Skin of body (tissue), 2 donors: ENCODE results near the gene ERCC1. TPM values are rescaled to one million over a fixed set of nuclear protein-coding genes. Genes with fewer than 3 reads are reported as not detected.
A peak's percentile ranks its signal among the peaks of the same experiment; 100 is the strongest.
"Not testable (repeated sequence)": the region's sequence is repeated elsewhere in the genome, so short reads cannot be mapped to it uniquely, and the experiment has no call there.

Experiments
- DNase-seq: peaks from one replicate; lab custom pipeline; 2025; lab: John Stamatoyannopoulos, UW
- total RNA-seq: library from RNA; depleted of rRNA; stranded (reverse); fragments of >200 nt; gene quantifications from one replicate; pipeline ENCODE4 v1.2.3, GENCODE V29; 2014

Gene ERCC1
- total RNA-seq, 1 donor from 2014 or later = 60.3 TPM

GRCh38 chr19:45429896-45430295, 6.2 kb upstream of the ERCC1 start:
- not testable (repeated sequence) for DNase-seq

DNA sequence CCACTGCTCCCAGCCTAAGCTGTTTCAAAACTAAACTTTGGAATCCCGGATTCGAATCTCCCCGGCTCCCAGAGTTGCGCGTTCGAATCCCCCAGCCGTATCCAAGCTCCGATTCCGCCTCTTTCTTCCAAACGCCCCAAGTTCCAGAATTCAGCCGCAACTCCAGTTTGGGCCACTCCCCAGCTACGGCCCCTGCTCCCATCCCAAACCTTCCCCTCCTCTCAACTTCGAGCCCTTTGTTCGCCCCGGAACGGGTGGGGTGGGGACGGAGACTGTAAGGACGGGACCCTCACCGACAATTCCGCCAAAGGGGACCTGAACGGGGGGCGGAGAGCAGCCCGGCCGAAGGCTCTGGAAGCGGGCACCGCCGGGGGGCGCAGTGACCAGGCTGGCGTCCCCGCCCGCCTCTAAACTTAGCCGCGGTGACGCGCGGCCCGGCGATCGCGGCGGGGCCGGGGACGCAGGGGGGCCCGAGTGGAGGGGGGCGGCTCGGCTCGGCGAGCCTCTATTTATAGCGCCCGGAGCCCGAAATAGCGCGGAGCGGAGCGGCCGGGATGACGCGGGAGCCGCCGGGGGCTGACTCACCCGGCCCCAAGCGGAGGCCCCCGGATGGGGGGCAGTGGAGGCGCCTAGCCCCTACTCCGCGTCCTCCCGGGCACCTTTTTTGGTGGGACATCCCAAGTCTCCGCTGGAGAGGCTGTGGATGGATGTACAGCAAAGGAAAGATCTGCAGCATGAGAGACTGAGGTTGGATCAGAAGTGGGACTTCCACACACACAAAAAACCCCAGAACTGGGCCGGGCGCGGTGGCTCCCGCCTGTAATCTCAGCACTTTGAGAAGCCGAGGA, 4.9 kb upstream of the ERCC1 start:
- DNase-seq = no peak

DNA sequence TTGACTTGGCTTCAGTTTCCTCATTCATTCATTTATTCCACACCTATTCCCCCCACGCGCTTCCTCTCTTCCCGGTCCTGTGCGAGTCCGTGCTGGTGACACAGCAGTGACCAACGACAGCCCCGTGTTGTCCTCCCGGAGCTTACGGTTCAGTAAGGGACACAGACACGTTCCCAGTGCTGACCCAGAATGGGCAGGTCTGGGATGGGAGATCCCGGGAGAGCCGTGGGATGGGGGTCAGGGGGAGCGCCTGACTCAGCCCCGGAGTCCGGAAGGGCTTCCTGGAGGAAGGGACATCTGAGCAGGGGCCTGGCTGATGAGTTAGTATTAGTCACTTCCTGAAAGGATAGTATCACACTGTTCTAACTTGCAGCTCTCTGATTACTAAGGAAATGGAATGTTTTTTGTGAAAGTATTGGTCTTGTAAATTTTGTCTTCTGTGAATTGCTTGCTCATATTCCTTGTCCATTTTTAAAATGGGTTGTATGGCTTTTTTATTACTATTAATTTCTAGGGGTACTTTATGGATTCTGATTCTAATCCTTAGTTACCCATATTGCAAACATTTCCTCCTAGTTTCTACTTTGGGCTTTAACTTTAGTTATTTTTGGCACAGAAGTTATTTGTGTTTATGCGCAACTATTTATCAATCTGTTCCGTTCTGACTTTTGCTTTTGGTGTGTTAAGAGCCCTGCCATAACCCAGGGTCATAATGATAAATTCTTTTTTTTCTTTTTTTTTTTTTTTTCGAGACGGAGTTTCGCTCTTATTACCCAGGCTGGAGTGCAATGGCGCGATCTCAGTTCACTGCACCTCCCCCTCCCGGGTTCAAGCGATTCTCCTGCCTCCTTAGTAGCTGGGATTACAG, 708 bp upstream of the ERCC1 start:
- peak; percentile 50 for DNase-seq

- DNase-seq = no peak
Measured at GRCh38 chr19:45423033-45423588, 606 bp downstream of the ERCC1 start.

GRCh38 chr19:45421947-45422498, 1.7 kb downstream of the ERCC1 start:
- no peak for DNase-seq

DNA sequence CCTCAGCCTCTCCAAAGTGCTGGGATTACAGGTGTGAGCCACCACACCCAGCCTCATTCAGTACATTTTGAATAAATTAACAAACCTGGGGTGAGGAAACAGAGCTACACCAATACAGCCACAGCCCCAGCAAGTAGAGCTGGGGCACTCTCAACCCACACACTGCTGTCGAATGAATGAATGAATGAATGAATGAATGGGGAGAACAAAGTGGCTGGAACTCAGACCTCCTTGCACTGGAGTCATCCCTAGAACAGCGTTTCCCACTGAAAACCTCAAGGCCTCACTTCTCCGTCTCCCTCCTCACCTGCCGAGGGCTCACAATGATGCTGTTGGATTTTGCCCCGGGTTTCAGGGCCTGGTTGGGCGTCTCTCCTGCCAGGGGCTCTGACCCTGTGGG, 2.8 kb downstream of the ERCC1 start:
- DNase-seq = no peak

DNA sequence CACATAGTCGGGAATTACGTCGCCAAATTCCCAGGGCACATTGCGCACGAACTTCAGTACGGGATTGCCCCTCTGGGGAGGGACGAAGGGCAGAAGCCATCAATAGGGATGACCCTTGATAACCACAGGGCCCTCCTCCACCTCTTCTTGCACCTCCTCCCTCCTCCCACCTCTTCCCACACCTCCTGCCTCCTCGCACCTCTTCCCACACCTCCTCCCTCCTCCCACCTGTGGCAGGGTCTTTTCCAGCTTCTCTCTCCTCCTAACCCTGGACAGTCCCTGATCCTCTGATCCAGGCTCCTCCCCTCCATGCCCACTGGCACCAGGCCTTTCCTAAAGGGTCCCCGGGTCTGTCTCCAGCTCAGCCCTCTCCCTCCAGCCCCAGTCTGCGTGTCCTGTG, 3.4 kb downstream of the ERCC1 start:
- no peak for DNase-seq

GRCh38 chr19:45419895-45420294, 3.8 kb downstream of the ERCC1 start:
- no peak for DNase-seq

DNA sequence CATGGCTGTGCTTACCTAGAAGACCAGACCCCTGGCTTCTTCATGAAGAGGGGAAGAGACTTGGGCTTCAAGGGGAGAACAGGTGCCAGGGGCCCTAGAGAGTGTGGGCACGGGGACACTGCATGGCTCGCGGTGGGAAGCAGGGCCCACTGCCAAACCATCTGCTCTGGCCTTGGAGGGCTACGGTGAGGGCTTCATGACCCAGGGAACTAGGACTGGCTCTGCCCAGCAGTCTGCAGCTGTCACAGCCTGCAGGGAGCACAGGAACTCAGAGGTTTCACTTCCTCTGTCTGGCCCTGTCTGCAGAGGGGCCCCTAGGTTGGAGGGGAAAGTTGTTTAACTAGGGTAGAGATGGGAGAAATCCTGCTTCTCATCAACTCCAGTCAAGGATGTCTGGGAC, 4.3 kb downstream of the ERCC1 start:
- no peak for DNase-seq

- no peak for DNase-seq
Measured at GRCh38 chr19:45418802-45419201, 4.9 kb downstream of the ERCC1 start.

DNA sequence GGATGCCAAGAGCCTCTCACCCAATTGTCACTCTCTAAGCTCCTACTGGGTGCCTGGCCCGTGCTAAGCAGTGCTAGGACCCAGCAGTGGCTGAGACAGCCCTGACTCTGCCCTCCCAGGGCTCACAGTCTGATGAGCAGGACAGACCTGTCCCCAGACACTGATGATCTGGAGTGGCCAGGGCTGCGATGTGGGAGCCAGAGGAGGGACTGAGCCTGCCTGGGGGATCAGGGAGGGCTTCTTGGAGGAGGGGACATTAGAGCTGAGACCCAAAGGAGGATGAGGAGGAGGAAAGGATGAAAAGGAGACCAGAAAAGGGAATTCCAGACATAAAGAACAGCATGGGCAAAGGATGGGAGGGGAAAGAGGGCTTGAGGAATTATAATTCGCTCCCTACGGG, 6.6 kb downstream of the ERCC1 start:
- DNase-seq = no peak

- no peak for DNase-seq
Measured at GRCh38 chr19:45414468-45414867, 9.2 kb downstream of the ERCC1 start.

- DNase-seq = no peak
Measured at GRCh38 chr19:45413497-45413896, 10.2 kb downstream of the ERCC1 start.

DNA sequence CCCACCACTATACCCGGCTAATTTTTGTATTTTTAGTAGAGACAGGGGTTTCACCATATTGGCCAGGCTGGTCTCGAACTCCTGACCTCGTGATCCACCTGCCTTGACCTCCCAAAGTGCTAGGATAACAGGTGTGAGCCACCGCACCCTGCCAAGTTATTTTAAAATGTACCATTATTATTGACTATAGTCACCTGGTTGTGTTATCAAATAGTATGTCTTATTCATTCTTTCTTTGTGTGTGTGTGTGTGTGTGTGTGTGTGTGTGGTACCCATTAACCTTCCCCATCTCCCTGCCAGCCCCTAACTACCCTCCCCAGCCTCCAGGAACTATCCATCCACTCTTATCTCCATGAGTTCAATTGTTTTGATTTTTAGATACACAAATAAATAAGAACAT, 13.4 kb downstream of the ERCC1 start:
- not testable (repeated sequence) for DNase-seq

GRCh38 chr19:45409557-45409920, 14.2 kb downstream of the ERCC1 start:
- no peak for DNase-seq

- DNase-seq = no peak
Measured at GRCh38 chr19:45408830-45409556, 14.7 kb downstream of the ERCC1 start.

DNA sequence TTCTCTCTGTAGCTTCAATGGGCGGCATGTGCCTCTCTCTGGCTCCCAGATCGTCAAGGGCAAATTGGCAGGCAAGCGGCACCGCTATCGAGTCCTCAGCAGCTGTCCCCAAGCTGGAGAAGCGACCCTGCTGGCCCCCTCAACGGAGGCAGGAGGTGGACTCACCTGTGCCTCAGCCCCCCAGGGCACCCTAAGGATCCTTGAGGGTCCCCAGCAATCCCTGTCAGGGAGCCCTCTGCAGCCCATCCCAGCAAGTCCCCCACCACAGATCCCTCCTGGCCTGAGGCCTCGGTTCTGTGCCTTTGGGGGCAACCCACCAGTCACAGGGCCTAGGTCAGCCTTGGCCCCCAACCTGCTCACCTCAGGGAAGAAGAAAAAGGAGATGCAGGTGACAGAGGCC, 15.6 kb downstream of the ERCC1 start:
- DNase-seq = no peak

GRCh38 chr19:45407585-45407984, 16.1 kb downstream of the ERCC1 start:
- not testable (repeated sequence) for DNase-seq

GRCh38 chr19:45407091-45407375, 16.7 kb downstream of the ERCC1 start:
- no peak for DNase-seq

DNA sequence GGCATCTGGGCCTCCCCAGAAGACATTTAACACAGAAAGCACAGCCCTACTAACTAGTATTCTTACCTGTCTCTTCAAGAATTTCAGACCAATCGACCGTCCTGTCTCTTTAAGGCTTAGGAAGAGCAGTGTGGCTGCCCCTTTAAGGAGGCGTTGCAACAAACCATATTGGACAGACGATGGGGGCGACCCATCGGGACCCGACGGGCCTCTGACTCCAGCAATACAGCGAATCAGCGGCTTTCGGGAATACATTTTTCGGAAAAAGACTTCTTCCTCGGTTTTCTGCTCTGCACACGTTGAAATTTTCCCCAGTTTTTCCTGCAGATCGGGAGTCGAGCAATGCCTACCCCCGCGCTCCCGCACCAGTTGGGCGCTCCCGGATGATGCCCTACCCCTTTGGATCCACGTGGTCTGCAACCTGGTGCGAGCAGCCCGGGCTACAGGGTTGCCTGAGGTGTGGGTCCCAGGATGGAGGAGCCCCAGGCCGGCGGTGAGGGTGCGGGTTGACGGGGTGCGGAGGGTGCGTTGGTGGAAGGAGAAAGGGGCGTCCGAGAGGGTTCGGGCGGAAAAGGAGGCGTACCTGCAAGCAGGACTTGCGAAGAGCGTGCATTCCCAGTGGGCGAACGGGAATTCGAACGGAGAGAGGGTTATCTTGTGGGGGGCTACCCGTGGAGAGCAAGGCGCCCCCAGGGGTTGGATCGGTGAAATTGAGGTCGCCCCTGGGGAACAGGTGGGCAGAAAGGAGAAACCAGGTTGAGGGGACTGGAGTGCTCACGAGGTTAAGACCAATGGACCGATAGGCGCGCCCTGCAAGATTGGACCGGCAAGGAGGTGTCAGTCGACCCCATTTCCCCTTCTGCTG, 17.3 kb downstream of the ERCC1 start, which contains the start of gene POLR1G:
POLR1G (plus strand) TSS at position 419 of the 865 bp plus-strand sequence; CDS start at position 472, 53 bp downstream.
- DNase-seq = peak; percentile 79
